ENCODE data around the gene TNFRSF13B.
A peak's percentile ranks its signal among the peaks of the same experiment; 100 is the strongest.

TNFRSF13B gene

DNA sequence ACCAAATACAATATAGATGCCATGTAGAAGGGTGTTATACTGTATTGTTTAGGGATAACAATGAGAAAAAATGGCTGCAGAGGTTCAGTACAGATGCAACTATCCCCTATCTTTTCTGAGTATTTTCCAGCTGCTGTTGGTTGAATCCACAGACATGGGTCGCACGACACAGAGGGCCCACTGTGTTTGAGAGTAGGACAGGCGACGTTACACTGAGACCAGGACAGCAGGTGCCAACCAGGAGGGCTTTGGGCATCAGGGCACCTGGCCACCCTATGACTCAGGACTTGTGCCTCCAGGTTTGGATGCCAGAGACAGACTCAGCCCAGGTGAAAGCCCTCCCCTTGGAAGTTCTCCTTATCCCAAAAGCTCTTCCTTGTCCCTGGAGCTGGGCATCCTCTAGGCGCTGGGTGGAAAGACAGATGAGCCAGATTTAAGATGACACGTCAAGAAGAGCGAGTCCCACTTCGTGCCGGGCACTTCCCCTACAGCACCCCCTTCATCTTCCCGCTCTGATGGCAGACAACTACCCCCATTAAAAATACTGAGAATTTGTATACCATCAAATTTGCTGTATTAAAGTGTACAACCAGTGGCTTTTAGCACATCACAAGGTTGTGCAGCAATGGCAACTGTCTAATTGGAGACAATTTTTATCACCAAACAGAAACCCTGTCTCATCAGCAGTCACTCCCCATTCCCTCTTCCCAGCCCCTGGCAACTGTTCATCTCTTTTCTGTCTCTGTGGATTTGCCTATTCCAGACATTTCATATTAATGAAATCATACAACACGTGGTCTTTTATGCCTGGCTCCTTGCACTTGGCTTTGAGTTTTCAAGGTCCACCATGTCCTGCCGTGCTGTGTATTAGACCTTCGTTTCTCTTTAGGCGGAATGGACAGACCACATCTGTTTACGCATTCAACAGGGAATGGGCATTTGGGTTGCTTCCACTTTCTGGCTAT lies 30.6 kb downstream of the TNFRSF13B start:
- DNase-seq, result no peak
- Histone ChIP-seq H3K4me1 (ENCODE audit: insufficient read depth, low read length) (peaks cover 25% of the 10 kb centered on the region), H3K9ac (ENCODE audit: low read depth, low read length) (no peak overlapping the region), H3K36me3 (ENCODE audit: insufficient read depth, low read length) (no peaks in the 10 kb centered on the region), H3K27me3 (ENCODE audit: insufficient read depth, low read length, poor library complexity) (no peaks in the 10 kb centered on the region), H2AFZ (ENCODE audit: low read depth, low read length) (no peak overlapping the region), H3K4me3 (ENCODE audit: low read depth in 1 of 2, low read length in 2 of 2) (no peak overlapping the region), H3K79me2 (ENCODE audit: insufficient read depth, low read length) (no peaks in the 10 kb centered on the region), H3K9me3 (ENCODE audit: insufficient read depth, low read length, severe bottlenecking) (no peaks in the 10 kb centered on the region), H4K20me1 (ENCODE audit: insufficient read depth, low read length) (no peaks in the 10 kb centered on the region), H3K4me2 (ENCODE audit: insufficient read depth, low read length) (no peak overlapping the region), H3K27ac (ENCODE audit: low read length) (no peak overlapping the region)
- ATAC-seq (ENCODE audit: insufficient read depth, low read depth), result no peak
- no peak for TF ChIP-seq CTCF (IDR thresholded peaks at IDR 0.05; ENCODE audit: borderline replicate concordance, extremely low read depth, low read length, poor library complexity, severe bottlenecking)
- TF ChIP-seq EZH2 (IDR thresholded peaks at IDR 0.05; ENCODE audit: borderline replicate concordance, low read depth, low read length, severe bottlenecking), result no peak

GRCh38 chr17:16940116-16940881 lies 31.6 kb downstream of the TNFRSF13B start:
- Histone ChIP-seq H3K4me1 (ENCODE audit: insufficient read depth, low read length) (peaks cover 25% of the 10 kb centered on the region), H3K4me2 (ENCODE audit: insufficient read depth, low read length) (no peak overlapping the region), H3K36me3 (ENCODE audit: insufficient read depth, low read length) (no peaks in the 10 kb centered on the region), H3K9me3 (ENCODE audit: insufficient read depth, low read length, severe bottlenecking) (no peaks in the 10 kb centered on the region), H3K79me2 (ENCODE audit: insufficient read depth, low read length) (no peaks in the 10 kb centered on the region), H2AFZ (ENCODE audit: low read depth, low read length) (no peak overlapping the region), H4K20me1 (ENCODE audit: insufficient read depth, low read length) (no peaks in the 10 kb centered on the region), H3K9ac (ENCODE audit: low read depth, low read length) (no peak overlapping the region), H3K27ac (ENCODE audit: low read length) (no peak overlapping the region), H3K4me3 (ENCODE audit: low read depth in 1 of 2, low read length in 2 of 2) (no peak overlapping the region), H3K27me3 (ENCODE audit: insufficient read depth, low read length, poor library complexity) (no peaks in the 10 kb centered on the region)
- TF ChIP-seq CTCF (IDR thresholded peaks at IDR 0.05; ENCODE audit: borderline replicate concordance, extremely low read depth, low read length, poor library complexity, severe bottlenecking) (no peak), EZH2 (IDR thresholded peaks at IDR 0.05; ENCODE audit: borderline replicate concordance, low read depth, low read length, severe bottlenecking) (no peak)
- no peak for ATAC-seq (ENCODE audit: insufficient read depth, low read depth)
- DNase-seq, result no peak

- Histone ChIP-seq H3K9ac (ENCODE audit: low read depth, low read length) (peak overlapping the region; percentile 20), H3K36me3 (ENCODE audit: insufficient read depth, low read length) (no peaks in the 10 kb centered on the region), H3K27ac (ENCODE audit: low read length) (peak overlapping the region; percentile 72)
Measured at GRCh38 chr17:16939606-16940115, 32.3 kb downstream of the TNFRSF13B start.

More at GRCh38 chr17:16939606-16940115, 32.3 kb downstream of the TNFRSF13B start:
- TF ChIP-seq EZH2 (IDR thresholded peaks at IDR 0.05; ENCODE audit: borderline replicate concordance, low read depth, low read length, severe bottlenecking) (no peak), CTCF (IDR thresholded peaks at IDR 0.05; ENCODE audit: borderline replicate concordance, extremely low read depth, low read length, poor library complexity, severe bottlenecking) (no peak)
- Histone ChIP-seq H3K9me3 (ENCODE audit: insufficient read depth, low read length, severe bottlenecking) (no peaks in the 10 kb centered on the region), H4K20me1 (ENCODE audit: insufficient read depth, low read length) (no peaks in the 10 kb centered on the region), H3K79me2 (ENCODE audit: insufficient read depth, low read length) (no peaks in the 10 kb centered on the region), H3K4me3 (ENCODE audit: low read depth in 1 of 2, low read length in 2 of 2) (no peak overlapping the region), H2AFZ (ENCODE audit: low read depth, low read length) (peak overlapping the region; percentile 68; the same call in 1 of the 2 replicates), H3K4me2 (ENCODE audit: insufficient read depth, low read length) (peak overlapping the region; percentile 48), H3K27me3 (ENCODE audit: insufficient read depth, low read length, poor library complexity) (no peaks in the 10 kb centered on the region), H3K4me1 (ENCODE audit: insufficient read depth, low read length) (peaks cover 25% of the 10 kb centered on the region)
- DNase-seq (no peak), ATAC-seq (ENCODE audit: insufficient read depth, low read depth) (no peak)

Data from DND-41 (cell line).